NCI-H1930 (cell line): ENCODE results near the gene IGF2BP3.
A peak's percentile ranks its signal among the peaks of the same experiment; 100 is the strongest.
"Not testable (repeated sequence)": the region's sequence is repeated elsewhere in the genome, so short reads cannot be mapped to it uniquely, and the experiment has no call there.

Source experiments
- DNase-seq, 2 experiments: peaks; one replicate each; lab custom pipeline; 2025; lab: John Stamatoyannopoulos, UW

Gene IGF2BP3

GRCh38 chr7:23422384-23422783, 47.9 kb downstream of the IGF2BP3 start:
- no peak for DNase-seq

GRCh38 chr7:23419845-23420244, 50.4 kb downstream of the IGF2BP3 start:
- DNase-seq = no peak

GRCh38 chr7:23419160-23419559, 51.1 kb downstream of the IGF2BP3 start:
- DNase-seq = no peak

DNA sequence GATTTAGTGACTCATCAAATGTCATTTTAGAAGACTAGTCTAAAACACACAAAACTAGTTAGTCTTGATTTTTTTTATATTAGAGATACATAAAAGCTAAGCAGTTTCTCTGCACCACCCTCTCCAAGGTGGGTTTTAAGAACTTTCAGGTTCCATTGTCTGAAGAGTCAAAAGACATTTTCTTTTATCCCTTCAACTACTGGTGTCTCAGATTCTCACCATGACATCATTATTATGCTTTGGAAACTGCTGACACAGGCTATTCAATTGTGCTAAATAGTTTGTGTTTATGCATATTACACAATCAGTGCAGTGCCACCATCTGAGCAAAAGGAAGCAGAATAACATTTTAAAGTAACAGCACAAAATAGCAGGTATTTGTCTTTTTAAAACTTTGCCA, 52.2 kb downstream of the IGF2BP3 start:
- no peak for DNase-seq

DNA sequence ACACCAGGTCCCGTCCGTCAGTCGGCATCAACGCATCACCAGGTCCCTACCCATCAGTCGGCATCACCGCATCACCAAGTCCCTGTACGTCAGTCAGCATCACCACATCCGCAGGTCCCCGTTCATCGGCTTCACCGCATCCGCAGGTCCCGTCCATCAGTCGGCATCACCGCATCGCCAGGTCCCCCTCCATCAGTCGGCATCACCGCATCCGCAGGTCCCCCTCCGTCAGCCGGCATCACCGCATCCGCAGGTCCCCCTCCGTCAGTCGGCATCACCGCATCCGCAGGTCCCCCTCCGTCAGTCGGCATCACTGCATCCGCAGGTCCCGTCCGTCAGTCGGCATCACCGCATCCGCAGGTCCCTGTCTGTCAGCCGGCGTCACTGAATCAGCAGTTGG, 55.1 kb downstream of the IGF2BP3 start:
- DNase-seq = no peak

GRCh38 chr7:23410446-23411183, 59.7 kb downstream of the IGF2BP3 start:
- DNase-seq = no peak

GRCh38 chr7:23406564-23406963, 63.7 kb downstream of the IGF2BP3 start:
- not testable (repeated sequence) for DNase-seq

DNA sequence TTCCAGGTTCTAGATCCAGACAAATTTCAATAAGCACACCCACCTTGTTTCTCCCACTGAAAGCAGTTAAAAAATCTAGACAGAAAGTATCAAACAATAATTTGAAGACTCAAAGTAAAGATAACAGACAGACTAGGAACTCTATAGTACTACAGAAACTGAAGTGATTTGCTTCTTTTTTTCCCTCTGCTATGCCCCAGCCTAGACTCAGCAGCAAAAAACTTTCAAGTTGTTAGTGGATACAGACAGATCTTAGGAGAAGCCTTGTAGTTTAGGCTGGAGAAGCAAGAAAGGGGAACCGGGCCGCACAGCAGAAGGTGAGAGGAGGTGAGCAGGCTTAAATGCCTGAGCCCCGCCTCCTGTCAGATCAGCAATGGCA, 65.1 kb downstream of the IGF2BP3 start:
- DNase-seq = no peak

DNA sequence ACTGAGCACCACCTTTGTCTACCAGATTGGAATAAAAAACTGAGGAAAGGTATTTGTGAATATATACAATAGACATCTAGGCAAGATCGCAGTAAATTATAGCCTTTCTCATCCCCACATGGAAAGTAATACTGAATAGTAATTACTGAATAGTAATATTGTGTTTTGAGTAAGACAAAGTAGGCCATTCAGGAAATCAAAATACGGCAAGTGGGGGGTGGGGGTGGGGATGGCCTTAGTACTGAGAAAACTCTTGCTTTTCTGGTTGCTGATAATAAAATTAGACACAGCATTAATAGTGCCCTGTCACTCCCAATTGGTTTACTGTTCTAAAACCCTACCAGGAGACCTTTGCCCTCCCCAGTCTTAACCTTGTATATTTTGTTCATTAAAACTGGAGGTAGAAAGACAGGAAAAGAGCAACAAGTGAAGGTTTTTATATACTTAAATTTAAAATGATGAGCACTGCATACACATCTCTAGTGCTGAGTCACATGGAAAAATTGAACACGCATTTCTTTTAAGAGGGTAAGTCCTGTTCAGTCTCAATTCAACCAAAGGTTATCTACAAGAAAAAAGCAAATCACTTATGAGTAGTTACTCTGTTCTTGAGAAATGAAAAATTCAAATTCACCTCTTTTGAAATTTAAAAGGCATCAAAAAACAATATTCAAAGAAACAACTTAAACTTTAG, 65.6 kb downstream of the IGF2BP3 start:
- no peak for DNase-seq

GRCh38 chr7:23403970-23404369, 66.3 kb downstream of the IGF2BP3 start:
- DNase-seq = no peak

- DNase-seq = not testable (repeated sequence)
Observed at GRCh38 chr7:23398090-23398489, 72.2 kb downstream of the IGF2BP3 start.

GRCh38 chr7:23397241-23397640, 73.0 kb downstream of the IGF2BP3 start:
- DNase-seq = no peak

GRCh38 chr7:23396222-23397015, 73.9 kb downstream of the IGF2BP3 start:
- no peak for DNase-seq

- peak; percentile 16 to 54 for DNase-seq
Observed at GRCh38 chr7:23394488-23395171, 75.7 kb downstream of the IGF2BP3 start.

DNA sequence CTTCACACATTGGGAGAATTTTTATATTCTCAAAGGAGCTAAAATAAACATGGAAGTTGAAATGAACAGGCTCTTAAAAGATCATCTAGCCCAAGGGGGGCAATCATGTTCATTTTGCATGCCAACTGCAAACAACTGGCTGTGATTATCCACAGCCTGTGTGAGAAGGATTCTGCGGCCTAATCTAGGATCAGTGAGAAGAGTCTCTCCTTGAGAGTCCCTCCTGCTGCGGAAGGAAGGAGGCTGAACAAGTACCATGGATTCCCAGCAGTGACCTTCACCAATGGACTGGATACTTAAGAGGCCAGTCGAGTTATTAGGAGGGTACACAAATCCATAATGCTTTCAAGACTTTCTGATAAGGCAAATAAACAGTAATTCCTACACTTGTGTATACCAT, 76.7 kb downstream of the IGF2BP3 start:
- no peak for DNase-seq

GRCh38 chr7:23389701-23390100, 80.6 kb downstream of the IGF2BP3 start:
- no peak for DNase-seq

GRCh38 chr7:23387583-23387982, 82.7 kb downstream of the IGF2BP3 start:
- no peak for DNase-seq

DNA sequence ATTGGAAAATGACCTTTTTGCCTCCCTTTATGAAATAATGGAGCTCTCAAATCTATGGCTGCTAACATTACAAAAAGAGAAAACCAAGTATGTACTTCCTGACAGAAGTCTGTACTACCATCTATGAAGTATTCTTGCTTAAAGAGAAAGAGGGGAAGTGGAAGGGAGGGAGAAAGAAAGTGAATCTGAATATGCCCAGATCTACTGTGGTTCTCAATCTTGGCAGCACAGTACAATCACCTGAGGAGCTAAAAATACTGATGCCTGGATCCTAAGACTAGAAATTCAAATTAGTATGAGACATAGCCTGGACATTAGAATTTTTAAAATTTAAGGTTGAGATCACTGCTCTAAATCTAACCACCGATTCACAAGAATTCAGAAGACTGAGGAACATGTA, 85.2 kb downstream of the IGF2BP3 start:
- no peak for DNase-seq

GRCh38 chr7:23383225-23383624, 87.1 kb downstream of the IGF2BP3 start:
- DNase-seq = no peak

DNA sequence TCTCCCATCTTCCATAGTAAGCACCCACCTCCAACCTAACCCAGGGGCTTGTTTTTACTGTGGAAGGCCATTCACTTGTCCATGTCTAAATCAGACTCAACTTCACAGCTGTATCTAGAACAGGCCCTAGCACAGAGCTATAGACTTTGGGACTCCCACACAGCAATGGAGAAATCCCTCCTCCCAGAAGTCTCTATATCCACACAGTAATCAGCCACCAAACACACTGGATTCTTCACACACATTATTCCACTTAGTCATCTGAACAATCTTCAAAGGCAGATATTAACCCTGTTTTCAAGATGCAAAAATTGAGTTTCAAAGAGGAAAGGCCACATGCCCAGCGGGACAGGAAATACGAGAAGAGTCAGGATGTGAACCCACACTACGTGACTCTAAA, 89.3 kb downstream of the IGF2BP3 start:
- no peak for DNase-seq

GRCh38 chr7:23380556-23380955, 89.7 kb downstream of the IGF2BP3 start:
- no peak for DNase-seq

DNA sequence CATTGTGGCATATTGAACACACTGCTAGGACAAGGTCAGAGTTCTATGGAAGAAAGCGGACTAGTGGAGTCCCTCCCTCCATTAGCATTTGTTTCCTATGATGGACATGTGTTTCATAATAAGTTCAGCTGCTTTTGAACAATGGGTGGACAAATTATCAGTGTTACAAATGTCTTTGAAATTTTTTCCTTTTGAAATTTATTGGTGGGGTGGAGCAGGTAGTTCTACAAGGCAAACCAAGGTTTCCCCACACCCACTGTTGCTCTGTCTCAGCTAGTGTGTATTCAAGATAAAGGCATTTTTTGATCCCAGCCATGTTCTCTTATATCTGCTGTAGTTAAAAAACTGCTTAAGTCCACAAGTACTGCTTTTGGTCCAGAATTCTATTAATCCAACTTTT, 91.3 kb downstream of the IGF2BP3 start:
- no peak for DNase-seq
